Panc1 (cell line): ENCODE results near the gene MORN2. TPM values are rescaled to one million over a fixed set of nuclear protein-coding genes. Genes with fewer than 3 reads are reported as not detected.

ENCODE experiments used
- ATAC-seq: fragments of 200-7000 bp; cut with Tn5 transposase; 2 replicates; pipeline ENCODE4 v1.9.1; 2020; ENCODE audit warnings: mild to moderate bottlenecking, moderate library complexity
- BruUV-seq: library from RNA; stranded (reverse); fragments of 400-500 nt; replicated peaks from 2 replicates; lab custom pipeline; 2021; lab: Mats Ljungman, UMichigan
- CTCF ChIA-PET: fragments of 300-600 bp; sonication (Branson Sonifier 250); formaldehyde crosslinking; loops from one replicate; lab custom pipeline; 2022; ENCODE audit warnings: antibody characterized with exemption; lab: Charles Lee
- POLR2A ChIA-PET: fragments of 300-600 bp; sonication (Branson Sonifier 250); formaldehyde crosslinking; loops from one replicate; lab custom pipeline; 2022; ENCODE audit warnings: antibody characterized with exemption; lab: Charles Lee
- DNase-seq: peaks from one replicate; pipeline ENCODE4 v3.0.0-alpha.2; 2010; ENCODE audit warnings: low read depth, low spot score
- H3K27ac ChIP-seq: 2 replicates; pipeline ENCODE4 v1.5.1; 2011; ENCODE audit warnings: mild to moderate bottlenecking, low read length, inconsistent platforms
- H3K27me3 ChIP-seq: fragments of 200-500 bp; sonication (Bioruptor generic); 2 replicates; pipeline ENCODE4 v1.6.0; 2014; ENCODE audit warnings: low read length, inconsistent platforms; ENCODE audit not compliant: control insufficient read depth, insufficient read depth
- H3K36me3 ChIP-seq: fragments of 200-500 bp; sonication (Bioruptor generic); 2 replicates; pipeline ENCODE4 v1.5.1; 2014; ENCODE audit warnings: inconsistent platforms, mild to moderate bottlenecking, low read length, moderate library complexity; ENCODE audit not compliant: control insufficient read depth, insufficient read depth
- H3K4me1 ChIP-seq: 2 replicates; pipeline ENCODE4 v1.5.1; 2011; ENCODE audit warnings: inconsistent platforms, mild to moderate bottlenecking, low read length, moderate library complexity; ENCODE audit not compliant: control insufficient read depth, insufficient read depth
- H3K4me3 ChIP-seq, 2 experiments: 2 replicates each; pipeline ENCODE4 v1.5.1; 2011 to 2012; ENCODE audit warnings: low read depth in 2 of 2, low read length in 2 of 2, mild to moderate bottlenecking in 2 of 2, inconsistent platforms in 1 of 2, moderate library complexity in 1 of 2
- H3K9me3 ChIP-seq: fragments of 200-500 bp; sonication (Bioruptor generic); 2 replicates; pipeline ENCODE4 v1.5.1; 2014; ENCODE audit warnings: low read depth, mild to moderate bottlenecking, inconsistent platforms, low read length, moderate library complexity; ENCODE audit not compliant: control insufficient read depth, insufficient read depth
- CTCF ChIP-seq: fragments of 450-650 bp; IDR thresholded peaks from 2 replicates; pipeline ENCODE4 v1.5.1; 2017; ENCODE audit warnings: mild to moderate bottlenecking
- POLR2AphosphoS5 ChIP-seq: IDR thresholded peaks from 2 replicates; pipeline ENCODE4 v1.6.1; 2012; ENCODE audit warnings: mild to moderate bottlenecking, low read depth, low read length, moderate library complexity
- REST ChIP-seq, 2 experiments: IDR thresholded peaks; 2 replicates each; pipeline ENCODE4 v1.6.1; 2011 to 2012; ENCODE audit warnings: low read depth in 2 of 2, control low read depth in 1 of 2, low read length in 1 of 2, mild to moderate bottlenecking in 1 of 2, moderate library complexity in 1 of 2; ENCODE audit not compliant: insufficient read depth in 1 of 2
- SIN3A ChIP-seq: IDR thresholded peaks from 2 replicates; pipeline ENCODE4 v1.6.1; 2012; ENCODE audit warnings: low read depth, mild to moderate bottlenecking, low read length, moderate library complexity, borderline replicate concordance; ENCODE audit not compliant: insufficient read depth
- TCF7L2 ChIP-seq: IDR thresholded peaks from 2 replicates; pipeline ENCODE4 v1.6.1; 2011; ENCODE audit warnings: mild to moderate bottlenecking, low read depth, low read length, inconsistent platforms
- in situ Hi-C: cut with HindIII; loops from 2 replicates; pipeline ENCODE4 v1.10.0; 2016; ENCODE audit warnings: low sequenced_read_pairs, low pct_unique_long_range_greater_than_20kb
- intact Hi-C: fragments of 100-400 bp; cut with micrococcal nuclease; formaldehyde crosslinking; loops from one replicate; pipeline ENCODE4 v1.10.0; 2022; ENCODE audit not compliant: unreplicated experiment
- total RNA-seq: library from RNA; stranded (reverse); gene quantifications from one replicate; pipeline ENCODE4 v1.2.1, GENCODE V29; 2021; ENCODE audit not compliant: unreplicated experiment

The MORN2 gene
- total RNA-seq, 1 experiment from 2014 or later: 10.1 TPM

- Histone ChIP-seq H3K27me3 (no peaks in the 10 kb centered on the region), H3K36me3 (no peaks in the 10 kb centered on the region), H3K4me3 (no peak overlapping the region), H3K4me1 (no peaks in the 10 kb centered on the region), H3K27ac (no peak overlapping the region), H3K9me3 (no peaks in the 10 kb centered on the region)
- in situ Hi-C loops: no loop called here
- ATAC-seq (no peak), DNase-seq (no peak)
- CTCF ChIA-PET: no interaction called here
- no TSS peak for BruUV-seq
- POLR2A ChIA-PET: no interaction called here
- TF ChIP-seq REST (IDR thresholded peaks at IDR 0.05; ENCODE audit: insufficient read depth in 1 of 2, low read depth in 2 of 2, low read length in 1 of 2): no peak
- TF ChIP-seq SIN3A: no peak
- TF ChIP-seq POLR2AphosphoS5: no peak
- no peak for TF ChIP-seq CTCF
- no peak for TF ChIP-seq TCF7L2
- intact Hi-C loops: no loop called here
Observed at GRCh38 chr2:38907242-38907641, 31.5 kb downstream of the MORN2 start.

- no peaks in the 10 kb centered on the region for H3K9me3 ChIP-seq
- CTCF ChIA-PET: no interaction called here
- in situ Hi-C loops (no loop called here), intact Hi-C loops (no loop called here)
- H3K4me3 ChIP-seq: no peak overlapping the region
- H3K4me1 ChIP-seq: no peaks in the 10 kb centered on the region
- POLR2A ChIA-PET: no interaction called here
- TF ChIP-seq POLR2AphosphoS5: no peak
- no peak for TF ChIP-seq CTCF
- no peak for TF ChIP-seq SIN3A
- no peak for TF ChIP-seq TCF7L2
- TF ChIP-seq REST (IDR thresholded peaks at IDR 0.05; ENCODE audit: insufficient read depth in 1 of 2, low read depth in 2 of 2, low read length in 1 of 2): no peak
- H3K27me3 ChIP-seq: no peaks in the 10 kb centered on the region
- DNase-seq: no peak
- H3K27ac ChIP-seq: no peak overlapping the region
- no peak for ATAC-seq
- H3K36me3 ChIP-seq: no peaks in the 10 kb centered on the region
- no TSS peak for BruUV-seq
Observed at GRCh38 chr2:38907743-38908562, 32.2 kb downstream of the MORN2 start.
